GM19397 (cell line): ENCODE results near the gene LIMD2.

Source experiments
- ATAC-seq: cut with Tn5 transposase; IDR thresholded peaks from one replicate; pipeline ENCODE4 v1.9.1; 2021; ENCODE audit warnings: mild to moderate bottlenecking, moderate library complexity; ENCODE audit not compliant: unreplicated experiment

The LIMD2 gene

DNA sequence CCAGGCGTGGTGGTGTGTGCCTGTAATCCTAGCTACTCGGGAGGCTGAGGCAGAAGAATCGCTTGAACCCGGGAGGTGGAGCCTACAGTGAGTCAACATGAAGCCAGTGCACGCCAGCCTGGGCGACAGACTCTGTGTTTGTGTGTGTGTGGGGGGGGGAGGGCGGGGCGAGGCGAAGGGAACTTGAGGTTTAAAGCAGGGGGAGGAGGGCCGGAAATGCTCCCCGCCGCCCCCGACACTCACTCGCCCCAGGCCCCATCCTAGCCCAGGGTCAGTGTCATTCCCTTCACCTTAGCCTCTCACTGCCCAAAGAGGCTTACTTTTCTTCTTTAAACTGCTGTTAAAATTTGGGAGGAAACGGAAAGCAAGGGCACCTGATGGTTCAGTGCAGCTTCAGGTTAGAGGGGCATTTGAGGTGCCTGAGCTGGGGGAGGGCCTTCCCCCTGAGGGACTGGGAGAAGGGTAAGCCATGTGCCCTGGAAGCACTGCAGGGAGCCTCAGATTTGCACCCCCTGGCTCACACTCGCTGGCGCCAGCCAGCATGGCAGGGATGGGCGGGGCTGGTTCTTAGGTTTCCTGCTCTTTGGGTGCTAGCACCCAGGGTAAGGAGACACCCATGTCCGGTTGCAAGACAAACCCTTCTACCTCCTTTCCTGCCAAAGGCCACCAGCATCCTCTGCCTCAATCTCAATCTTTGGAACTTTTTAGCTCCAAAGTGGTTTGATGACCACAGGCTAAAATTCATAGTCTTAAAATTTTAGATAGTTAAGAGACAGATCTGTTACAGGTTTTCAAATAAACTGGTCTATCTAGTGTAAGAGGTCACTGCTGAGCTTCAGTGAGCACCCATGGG lies 2.2 kb upstream of the LIMD2 start:
- ATAC-seq = no peak

DNA sequence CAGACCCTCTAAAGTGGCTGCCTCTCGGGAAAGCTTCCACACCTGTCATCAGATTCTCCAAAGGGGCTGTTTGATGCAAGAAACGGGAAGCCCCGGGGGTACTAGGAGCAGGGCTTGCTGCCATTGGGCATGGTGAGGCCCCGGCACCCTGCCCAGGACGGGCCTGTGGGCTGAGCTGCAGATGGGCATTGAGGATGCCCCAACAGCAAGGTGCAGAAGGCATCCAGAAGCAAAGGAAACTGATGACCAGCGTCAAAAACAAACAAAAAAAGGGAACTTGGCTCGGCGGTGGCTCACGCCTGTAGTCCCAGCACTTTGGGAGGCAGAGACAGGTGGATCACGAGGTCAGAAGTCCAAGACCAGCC lies 1.5 kb upstream of the LIMD2 start:
- no peak for ATAC-seq

DNA sequence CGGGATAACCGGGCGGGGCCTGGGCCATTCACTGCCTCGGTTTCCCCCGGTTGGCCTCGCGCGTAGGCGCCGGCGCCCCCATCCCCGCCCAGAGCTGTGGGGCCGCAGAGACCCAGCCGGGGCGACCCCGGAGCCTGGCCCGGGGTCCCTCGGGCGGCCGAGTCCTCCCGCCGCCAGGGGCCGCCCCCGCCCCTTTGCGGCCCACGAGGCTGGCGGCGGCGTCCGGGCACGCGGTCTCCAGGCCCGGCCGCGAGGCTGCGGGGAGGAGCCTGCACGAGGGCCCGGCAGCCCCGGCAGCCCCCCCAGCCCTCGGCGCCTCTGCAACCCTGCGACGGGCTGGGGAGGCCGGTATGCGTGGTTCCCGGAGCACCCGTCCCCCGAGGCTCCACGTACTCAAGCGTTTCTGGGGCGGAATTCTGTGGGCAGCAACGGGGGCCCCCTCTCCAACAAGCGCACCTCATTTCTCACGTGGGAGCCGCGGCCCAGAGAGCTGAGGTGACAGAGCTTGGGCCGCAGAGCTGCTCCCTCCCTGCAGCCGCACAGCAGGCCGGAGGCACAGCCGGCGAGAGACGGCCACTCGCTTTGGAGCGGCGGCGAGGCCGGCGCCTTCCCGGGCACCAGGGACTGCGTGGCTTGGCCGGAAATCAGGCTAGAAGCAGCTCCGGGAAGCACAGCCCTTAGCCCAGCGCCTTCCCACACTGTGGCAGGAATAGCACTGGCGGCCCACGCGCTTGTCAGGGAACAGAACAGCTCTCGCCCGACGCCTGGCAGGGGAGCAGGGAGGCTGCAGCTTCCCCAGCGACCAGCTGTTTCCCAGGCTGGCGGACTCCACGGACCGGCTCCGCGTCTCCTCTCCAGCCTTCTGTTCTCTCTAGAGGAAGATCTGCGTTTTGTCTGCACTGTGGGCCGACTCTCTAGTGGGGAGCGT lies 867 bp upstream of the LIMD2 start:
- peak; percentile 22 for ATAC-seq

DNA sequence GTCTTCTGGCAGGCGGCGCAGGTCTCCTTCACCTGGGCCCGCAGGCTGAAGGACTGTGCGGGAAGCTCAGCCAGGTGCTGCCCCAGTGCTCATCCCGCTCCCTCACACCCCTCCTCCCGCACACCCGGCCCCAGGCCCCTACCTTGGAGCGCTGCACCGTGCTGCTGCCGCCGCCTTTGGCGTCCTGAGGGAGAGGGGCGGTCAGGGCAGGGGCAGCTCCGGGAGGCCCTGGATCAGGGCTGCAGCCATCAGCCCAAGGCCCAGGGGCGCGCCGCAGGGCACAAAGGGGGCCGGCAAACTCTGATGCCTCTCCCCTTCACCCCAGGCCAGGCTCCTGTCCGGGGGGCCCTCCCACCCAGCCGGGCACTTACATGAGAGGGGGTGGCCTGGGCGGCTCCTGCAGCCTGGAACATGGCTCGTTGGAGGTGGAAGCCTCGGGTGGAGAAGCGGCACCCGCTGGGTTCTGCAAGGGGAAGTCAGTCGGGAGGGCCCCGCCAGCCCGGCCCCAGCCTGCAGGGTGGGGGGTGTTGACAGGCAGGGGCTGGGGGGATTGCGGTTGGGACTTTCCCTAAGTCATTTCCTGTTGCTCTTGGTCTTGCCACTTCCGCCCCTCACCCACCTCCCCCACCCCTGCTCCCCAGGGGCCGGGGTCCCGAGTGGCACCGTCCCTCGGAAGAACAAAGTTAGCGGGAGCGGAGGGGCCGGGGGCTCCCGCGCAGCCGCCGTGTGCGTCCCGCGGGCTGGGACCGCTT lies 863 bp downstream of the LIMD2 start:
- ATAC-seq = peak; percentile 36

DNA sequence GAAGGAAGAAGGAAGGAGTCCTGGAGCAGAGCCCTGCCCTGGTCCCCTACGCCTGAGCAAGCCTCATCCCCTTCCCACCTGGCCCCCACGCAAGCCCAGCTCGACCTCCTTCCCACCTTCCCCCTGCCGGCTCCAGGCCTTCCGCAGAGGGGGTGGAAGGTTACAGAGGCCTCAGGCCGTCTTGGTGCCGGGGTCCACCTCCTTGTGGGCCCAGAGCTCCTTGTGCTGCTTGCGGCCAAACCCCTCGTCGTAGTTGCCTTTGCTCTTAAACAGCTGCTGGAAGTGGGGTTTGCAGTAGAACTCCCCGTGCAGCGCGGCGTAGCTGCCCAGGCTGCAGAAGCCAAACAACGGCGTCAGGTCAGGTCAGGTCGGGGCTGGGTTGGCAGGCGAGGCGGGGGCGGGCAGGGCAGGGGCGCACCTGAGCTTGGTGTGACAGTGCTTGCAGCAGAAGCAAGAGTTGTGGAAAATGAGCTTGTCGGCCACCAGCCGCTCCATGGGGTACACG lies 1.5 kb downstream of the LIMD2 start:
- no peak for ATAC-seq

DNA sequence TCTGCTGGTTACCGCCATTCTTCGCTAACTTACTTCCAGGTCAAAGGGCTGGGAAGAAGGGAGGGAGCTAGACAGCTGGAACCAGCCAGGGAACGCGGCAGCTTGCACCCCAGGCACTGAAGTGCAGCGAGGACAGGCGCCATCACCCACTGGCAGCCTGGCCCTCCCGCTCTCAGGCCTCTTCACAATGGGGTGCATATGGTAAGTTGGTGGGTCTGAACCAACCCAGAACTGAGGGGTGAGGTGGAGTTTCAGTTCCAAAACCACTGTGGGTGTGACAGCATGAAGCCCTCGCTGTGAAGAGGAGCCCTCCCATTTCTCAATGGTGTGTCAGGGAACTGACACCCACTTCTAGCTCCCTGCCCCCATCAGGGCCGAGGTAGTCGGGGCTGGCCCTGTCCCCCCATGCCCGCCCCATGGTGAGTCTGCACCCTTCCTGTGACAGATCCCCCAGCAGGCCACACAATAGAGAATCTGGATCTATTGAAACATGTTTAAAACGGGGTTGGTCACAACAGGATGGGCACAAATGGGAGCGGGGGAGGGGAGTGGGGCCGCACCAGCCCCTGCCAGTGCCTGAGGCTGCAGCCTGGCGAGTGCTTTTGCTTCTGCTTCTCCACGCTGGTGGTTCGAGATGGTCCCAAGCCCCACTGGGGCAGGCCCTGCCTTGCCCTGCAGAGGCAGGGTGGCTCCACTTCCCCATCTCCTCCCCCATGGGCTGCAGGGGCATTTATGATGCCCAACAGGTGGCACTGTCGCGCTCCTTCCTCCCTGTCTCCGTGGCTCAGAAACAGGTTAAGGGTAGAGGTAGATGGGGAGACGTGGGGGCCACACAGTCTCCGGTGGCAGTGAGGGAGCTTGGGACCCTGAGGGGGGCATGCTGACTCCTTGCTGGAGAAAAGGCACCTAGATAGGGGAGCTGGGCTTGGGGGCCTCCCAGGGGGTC lies 2.3 kb downstream of the LIMD2 start:
- no peak for ATAC-seq

DNA sequence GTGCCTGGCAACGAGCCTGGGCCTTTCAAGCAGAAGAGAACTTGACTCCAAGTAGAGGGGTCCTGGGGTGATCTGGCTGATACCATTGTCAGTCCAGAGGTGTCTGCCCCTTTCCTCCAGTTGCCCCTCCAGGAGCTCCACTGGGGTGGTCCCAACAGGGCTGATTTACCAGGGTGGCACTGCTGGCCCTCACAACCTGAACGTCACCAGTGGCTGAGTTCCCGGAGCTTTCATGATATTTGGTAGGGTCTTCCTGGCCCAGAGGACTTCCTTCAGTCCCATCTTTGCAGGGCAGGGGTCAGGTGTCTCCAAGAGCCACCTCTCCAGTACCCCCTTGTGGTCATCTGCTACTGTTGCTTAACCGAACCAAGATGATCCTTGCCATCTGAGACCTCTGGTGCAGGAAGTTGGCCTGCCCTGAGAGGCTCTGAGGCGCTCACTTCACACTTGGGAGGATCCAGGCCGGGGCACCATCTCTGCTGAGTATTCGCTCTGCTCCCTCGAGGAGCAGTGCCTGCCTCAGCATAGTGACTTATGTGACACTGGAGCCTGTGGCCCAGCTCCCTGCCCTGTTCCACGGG lies 3.5 kb downstream of the LIMD2 start:
- no peak for ATAC-seq

DNA sequence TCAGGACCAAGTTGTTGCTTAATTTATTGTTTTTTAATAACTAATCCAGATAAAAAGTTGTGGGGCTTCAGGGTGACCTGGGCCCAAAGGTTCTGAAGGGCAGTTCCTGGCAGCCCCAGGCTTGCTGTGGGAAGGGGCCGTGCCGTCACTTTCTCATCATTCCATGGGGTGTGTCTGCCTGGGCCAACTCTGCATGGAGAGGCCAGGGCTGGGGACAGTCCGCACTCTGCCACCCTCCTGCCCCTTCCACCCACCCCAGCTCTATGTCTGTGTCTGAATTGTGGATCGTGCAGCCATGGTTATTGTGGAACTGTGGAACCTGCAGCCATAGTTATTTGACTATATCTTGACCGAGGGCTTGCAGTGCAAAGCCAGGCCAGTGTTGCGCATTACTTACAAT lies 4.0 kb downstream of the LIMD2 start:
- ATAC-seq = no peak

DNA sequence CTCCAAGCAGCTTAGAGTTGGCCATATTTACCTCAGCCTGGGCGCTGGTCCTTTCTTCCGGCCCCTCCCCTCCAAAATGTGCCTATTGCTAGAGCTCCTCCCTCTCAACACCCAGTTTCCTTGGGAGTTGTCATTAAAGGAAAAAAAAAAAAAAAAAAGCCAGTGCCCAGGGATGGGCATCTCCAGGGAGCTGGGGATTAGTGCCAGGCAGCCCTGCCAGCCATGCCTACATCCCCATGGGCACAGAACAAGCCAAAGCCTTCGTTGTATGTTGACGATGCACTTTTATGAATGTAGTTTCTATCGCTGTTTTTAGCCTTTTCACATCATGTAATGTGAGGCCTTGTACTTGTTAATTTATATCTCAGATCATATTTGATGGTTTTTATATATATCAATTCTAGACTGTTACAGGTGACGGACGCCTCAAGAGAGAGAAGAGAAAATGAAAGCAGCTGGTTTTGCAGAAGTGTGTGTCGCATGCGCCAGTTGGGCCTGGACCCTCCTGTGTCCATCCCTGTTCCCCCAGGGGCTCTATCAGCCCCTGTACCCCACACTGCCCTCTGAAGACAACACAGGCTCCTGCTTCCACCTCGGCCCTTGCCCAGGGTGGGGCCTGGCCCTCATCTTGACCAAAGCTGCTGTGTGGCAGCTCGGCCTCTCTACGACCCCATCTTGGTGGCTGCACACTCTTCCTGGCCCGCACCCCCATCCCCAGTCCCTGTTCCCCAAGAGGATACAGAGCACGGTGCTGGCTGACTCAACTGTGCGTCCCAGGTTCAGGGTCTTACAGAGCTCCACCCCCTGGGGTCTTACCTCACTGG lies 4.8 kb downstream of the LIMD2 start:
- no peak for ATAC-seq

DNA sequence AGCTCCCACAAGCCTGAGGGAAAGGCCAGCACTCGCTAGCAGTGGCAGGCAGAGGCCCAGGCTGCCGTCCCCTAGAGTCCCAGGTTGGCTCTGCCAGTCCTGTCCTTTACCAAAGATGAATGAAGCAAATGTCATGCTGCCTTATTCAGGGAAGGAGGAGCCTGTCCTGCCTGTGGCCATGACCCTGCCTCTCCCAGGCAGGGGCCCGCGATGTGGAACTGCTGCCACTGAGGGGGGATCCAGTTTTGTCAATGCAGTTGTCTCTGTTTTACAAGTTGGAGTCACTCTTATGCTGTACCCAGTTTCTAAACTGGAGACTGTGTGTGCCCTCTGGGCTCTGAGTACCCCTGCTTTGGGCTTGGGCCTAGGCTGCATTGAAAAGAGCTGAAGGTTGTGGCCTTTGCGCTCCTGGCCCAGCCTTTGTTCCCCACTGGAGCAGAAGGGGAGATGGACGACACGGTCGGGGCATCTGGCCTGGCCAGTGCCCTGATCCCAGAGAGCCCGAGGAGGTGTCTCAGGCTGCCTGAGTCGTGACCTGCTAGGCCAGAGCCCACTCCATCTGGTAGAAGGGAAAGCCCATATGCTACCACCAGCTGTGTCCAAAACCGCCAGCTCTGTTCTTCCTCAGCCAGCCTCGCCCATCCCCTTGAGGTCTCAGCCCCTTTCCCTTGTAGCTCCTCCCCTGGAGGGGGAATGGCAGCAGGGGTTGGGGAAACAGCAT lies 5.5 kb downstream of the LIMD2 start:
- ATAC-seq = no peak

DNA sequence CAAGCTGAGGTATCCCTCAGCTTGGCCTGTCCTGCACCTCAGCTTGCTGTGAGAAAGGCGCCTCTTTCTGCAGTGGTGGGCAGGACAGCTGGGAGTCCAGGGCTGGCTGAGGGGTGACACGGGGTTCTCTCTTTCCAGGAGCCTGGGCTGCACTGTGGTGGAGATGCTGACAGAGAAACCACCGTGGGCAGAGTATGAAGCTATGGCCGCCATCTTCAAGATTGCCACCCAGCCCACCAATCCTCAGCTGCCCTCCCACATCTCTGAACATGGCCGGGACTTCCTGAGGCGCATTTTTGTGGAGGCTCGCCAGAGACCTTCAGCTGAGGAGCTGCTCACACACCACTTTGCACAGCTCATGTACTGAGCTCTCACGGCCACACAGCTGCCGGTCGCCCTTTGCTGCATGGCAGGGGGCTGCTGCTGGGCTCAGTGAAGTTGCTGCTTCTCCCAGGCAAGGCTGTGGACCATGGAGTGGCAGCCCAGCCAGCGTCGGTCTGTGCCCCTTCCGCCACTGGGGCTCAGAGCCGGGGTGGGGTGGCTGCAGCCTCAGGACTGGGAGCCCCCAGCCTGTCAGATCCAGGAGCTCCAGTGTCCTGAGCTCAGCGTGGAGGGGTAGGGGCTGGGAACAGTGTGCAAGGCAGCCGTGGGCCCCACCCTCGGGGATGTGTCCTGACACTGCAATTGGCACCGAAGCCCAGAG lies 6.4 kb downstream of the LIMD2 start:
- ATAC-seq = no peak

DNA sequence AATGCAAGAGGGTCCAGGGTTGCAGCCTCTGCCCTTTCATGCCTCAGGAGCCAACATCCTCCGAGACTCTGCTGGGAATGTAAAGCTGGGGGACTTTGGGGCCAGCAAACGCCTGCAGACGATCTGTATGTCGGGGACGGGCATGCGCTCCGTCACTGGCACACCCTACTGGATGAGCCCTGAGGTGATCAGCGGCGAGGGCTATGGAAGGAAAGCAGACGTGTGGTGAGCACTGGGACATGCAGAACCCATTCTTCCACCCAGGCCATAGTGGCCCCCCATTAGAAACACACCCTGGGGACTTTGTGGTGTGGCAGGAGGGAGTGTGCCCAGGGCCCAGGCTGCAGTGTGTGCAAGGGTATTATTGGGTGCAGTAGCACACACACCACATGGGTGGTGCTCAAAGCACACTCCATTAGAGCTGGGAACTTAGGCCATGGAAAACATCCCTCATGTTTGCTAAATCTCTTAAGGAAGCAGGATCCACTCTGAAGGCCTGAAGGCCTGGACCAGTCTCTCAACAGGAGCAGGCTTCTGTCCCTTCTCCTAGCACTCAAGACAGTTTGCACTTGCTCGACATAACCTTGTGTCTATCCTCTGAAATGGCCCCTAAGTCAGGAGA lies 7.6 kb downstream of the LIMD2 start:
- no peak for ATAC-seq

DNA sequence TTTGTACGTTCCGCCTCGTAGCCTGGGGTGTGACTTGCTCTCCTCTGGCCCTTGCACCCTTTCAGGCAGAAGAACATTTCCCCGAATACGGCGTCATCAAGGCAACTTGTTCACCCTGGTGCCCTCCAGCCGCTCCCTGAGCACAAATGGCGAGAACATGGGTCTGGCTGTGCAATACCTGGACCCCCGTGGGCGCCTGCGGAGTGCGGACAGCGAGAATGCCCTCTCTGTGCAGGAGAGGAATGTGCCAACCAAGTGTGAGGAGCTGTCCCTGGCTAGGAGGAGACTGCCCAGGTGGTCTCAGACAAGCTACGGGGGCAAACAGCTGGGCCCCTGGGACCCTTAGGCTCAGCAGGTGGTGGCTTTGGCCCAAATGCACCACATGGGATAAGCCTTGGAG lies 10.4 kb downstream of the LIMD2 start:
- no peak for ATAC-seq

DNA sequence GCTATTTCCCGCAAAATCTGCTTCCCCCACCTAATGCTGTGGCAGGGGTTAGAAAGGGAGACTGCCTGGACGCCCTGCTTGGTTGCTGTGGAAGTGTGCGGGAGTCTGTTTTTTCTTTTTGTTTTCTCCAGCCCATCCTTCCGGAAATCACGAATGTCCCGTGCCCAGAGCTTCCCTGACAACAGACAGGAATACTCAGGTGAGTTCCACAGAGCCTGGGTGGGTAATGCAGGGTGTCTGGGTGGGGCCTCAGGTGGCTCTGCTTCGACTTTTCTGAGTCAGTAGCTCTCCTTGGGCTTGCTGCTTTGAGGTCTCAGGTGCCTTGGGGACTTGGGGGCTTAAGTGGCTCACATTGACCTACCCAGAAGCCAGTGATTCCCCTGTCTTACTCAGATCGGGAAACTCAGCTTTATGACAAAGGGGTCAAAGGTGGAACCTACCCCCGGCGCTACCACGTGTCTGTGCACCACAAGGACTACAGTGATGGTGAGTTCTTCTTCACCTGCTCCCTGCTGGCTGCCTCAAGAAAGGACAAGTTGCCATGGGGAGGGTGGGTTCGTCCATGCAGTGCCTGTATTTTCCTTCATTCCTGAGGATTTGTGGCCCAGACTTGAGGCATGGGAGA lies 11.4 kb downstream of the LIMD2 start:
- no peak for ATAC-seq

DNA sequence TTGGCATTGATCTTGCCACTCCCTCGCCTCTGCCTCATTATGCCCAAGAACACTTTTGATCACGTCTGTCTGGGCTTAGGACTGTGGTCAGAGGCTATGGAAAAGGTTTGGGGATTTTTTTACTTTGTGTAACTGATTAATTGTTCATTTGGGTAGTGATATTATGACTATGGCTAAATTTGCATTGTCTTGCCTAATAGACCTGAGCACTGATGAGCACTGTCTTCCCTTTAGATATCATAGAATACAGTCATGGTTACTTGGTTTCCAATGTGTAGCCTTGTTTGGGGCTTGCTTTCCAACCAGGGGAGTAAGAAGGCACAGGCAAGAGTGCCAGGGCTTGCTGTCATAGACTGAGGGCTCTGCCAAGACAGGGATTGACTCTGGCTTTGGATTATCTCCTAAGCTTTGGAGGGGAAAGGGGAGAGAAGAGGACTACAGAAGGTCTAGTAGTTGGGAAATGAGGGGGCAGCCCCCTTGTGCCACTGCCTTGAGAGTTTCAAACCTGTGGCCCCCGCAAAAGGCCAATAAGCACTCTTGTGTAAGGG lies 13.7 kb downstream of the LIMD2 start:
- no peak for ATAC-seq

DNA sequence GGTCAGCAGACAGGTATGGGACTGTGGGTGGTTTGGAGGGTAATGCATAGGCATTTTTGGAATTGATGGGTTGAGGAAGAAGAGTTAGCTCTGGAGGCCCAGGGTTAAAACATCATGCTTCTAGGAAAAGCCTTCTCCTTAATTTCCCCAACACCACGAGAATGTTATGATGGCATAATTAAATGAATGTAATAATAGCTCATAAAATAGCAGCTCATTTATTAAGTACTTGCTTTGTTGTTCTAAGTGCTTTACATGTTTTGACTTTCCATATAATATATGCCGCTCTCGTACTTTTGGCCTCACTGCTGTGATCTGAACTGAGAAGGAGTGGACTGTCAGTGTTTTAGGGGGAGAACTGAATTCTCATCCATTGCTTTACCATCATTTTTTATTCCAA lies 14.3 kb downstream of the LIMD2 start:
- ATAC-seq = no peak
